Gastrocnemius medialis (tissue), 4 donors: ENCODE results near the gene AP2S1.

ENCODE experiments used
- POLR2A ChIP-seq, 2 donors: fragments of 450-650 bp; IDR thresholded peaks; one replicate each; pipeline ENCODE4 v1.6.1; 2017; ENCODE audit warnings: antibody characterized with exemption in 2 of 2, mild to moderate bottlenecking in 2 of 2, moderate library complexity in 2 of 2
- TF ChIP-seq, protein P1 (sequence below), 5 experiments: fragments of 450-650 bp in 3 of 5; fragments of 200-600 bp in 2 of 5; sonication (generic) in 2 of 5; IDR thresholded peaks in 4 of 5; conservative IDR thresholded peaks in 1 of 5; 1 replicate in 4 of 5; 2 replicates in 1 of 5; pipeline ENCODE4 v1.5.1; 2016 to 2019; ENCODE audit warnings: antibody characterized with exemption in 5 of 5, mild to moderate bottlenecking in 3 of 5, moderate library complexity in 3 of 5

DNA sequence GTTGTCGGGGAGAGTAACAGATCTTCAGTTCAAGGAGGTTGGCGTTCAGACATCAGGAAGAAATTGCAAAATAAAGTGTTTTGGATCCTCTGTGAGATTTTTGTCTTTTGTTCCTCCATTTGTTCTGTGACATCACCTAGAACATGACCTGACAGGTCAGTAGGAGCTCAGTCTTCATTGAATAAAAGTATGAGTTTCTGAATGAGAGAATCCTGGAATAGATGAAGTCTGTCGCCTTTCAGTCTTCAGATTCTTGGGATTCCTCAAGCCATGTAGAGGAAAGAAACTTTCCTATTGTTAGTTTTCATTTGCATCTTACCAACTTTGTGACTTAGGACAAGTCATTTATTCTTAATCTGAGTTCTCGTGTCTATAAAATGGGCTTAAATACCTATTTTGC, 24.6 kb upstream of the AP2S1 start:
- TF ChIP-seq, protein P1, sequence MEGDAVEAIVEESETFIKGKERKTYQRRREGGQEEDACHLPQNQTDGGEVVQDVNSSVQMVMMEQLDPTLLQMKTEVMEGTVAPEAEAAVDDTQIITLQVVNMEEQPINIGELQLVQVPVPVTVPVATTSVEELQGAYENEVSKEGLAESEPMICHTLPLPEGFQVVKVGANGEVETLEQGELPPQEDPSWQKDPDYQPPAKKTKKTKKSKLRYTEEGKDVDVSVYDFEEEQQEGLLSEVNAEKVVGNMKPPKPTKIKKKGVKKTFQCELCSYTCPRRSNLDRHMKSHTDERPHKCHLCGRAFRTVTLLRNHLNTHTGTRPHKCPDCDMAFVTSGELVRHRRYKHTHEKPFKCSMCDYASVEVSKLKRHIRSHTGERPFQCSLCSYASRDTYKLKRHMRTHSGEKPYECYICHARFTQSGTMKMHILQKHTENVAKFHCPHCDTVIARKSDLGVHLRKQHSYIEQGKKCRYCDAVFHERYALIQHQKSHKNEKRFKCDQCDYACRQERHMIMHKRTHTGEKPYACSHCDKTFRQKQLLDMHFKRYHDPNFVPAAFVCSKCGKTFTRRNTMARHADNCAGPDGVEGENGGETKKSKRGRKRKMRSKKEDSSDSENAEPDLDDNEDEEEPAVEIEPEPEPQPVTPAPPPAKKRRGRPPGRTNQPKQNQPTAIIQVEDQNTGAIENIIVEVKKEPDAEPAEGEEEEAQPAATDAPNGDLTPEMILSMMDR (IDR thresholded peaks at IDR 0.05 in 4 of 5, conservative IDR thresholded peaks at IDR 0.05 in 1 of 5): no peak
- TF ChIP-seq POLR2A (IDR thresholded peaks at IDR 0.05): no peak
